Measurements from ENCODE around the gene ACTR1B.
"Not testable (repeated sequence)": the region's sequence is repeated elsewhere in the genome, so short reads cannot be mapped to it uniquely, and the experiment has no call there.

ACTR1B gene

DNA sequence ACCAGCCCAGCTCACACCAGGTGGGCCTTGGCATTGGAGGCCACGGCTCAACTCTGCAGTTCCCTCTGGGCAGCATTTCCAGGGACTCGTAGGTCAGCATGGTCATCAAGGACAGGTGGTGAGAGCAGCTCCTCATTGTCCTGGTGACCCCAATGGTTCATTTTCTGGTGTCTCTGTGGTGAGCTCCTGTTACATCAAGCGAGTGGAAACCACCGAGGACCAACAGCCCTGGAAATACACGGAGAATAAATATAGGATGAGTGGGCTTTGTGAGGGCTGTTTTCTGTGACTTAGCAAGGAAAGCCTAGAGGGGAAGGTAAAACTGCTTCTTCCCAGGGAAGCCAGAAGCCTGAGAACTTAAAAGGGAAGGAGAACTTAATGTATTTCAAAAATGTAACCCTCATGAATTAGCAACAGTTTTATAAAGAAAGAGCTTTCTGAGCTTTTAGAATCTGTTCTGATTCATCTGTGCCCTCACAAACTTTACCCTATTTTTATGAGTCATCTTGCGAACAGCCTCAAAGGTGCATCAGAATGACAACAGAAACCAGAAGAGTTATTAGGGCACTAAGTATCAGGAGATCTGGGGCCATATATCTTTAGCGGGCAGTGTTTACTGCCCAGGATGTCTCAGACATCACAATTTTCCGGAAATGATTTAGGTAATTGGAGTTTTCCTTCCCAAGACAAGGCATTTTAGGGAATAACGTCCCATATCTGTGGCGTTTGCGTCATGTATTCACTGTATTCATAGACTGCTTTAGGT, 24.4 kb upstream of the ACTR1B start:
- no peak for DNase-seq (ENCODE audit: low read depth, low spot score)

DNA sequence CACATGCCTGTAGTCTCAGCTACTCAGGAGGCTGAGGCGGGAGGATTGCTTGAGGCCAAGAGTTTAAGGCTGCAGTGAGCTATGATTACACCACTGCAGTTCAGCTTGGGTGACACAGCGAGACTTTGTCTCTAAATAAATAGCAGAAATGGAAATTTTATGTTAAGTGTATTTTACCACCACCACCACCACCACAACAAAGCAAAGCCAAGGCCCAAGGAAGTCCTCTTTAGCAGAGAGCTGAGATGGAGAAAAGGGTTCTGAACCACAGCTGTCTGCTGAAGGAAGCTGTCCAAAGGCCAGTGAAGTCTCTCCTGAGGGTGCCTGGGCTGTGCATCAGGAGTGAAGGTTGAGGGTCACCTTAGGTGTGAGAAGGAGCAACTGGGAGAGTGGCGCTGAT, 23.4 kb upstream of the ACTR1B start:
- DNase-seq (ENCODE audit: low read depth, low spot score) = not testable (repeated sequence)

DNA sequence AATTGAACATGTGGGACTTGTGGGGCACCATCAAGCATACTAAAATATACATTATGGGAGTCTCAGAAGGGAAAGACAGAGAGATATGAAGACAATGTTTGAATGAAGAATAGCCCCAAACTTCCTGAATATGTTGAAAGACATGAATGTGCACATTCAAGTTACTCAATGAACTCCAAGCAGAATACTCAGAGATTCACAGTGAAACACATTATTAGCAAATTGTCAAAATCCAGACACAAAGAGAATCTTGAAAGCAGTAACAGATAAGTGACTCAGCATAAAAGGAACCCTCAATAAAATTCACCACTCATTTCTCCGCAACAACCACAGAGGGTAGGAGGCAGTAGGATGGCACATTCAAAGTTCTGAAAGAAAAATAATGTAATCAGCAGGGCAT, 14.5 kb upstream of the ACTR1B start:
- no peak for DNase-seq (ENCODE audit: low read depth, low spot score)

DNA sequence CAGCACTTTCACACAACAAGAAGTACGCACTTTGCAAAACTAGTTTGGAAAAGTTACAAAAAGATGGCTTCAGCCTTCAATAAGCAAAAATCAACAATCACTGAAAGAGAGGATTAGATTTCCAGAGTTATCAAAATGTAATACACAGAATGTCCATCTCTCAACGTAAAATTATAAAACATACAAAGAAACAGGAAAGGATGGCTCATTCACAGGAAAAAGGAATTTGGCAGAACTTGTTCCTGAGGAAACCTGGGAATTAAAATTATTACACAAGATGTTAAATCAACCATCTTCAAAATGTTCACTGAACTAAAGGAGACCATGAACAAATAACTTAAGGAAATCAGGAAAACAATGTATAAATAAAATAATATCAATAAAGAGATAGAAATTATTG, 13.6 kb upstream of the ACTR1B start:
- DNase-seq (ENCODE audit: low read depth, low spot score) = no peak

DNA sequence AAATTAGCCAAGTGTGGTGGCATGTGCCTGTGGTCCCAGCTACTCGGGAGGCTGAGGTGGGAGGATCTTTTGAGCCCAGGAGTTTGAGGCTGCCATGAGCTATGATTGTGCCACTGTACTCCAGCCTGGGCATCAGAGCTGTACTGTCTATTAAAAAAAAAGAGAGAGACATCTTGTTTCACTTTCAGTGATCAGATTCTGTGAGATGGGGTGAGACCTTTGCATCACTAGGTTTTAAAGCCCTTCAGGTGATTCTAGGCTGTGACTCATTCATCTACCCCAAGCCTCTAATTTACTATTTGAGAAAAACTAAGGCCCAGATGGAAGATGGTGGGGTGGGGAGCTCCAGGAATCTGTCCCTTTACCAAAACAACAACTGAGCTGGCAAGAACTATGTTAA, 12.8 kb upstream of the ACTR1B start:
- no peak for DNase-seq (ENCODE audit: low read depth, low spot score)

DNA sequence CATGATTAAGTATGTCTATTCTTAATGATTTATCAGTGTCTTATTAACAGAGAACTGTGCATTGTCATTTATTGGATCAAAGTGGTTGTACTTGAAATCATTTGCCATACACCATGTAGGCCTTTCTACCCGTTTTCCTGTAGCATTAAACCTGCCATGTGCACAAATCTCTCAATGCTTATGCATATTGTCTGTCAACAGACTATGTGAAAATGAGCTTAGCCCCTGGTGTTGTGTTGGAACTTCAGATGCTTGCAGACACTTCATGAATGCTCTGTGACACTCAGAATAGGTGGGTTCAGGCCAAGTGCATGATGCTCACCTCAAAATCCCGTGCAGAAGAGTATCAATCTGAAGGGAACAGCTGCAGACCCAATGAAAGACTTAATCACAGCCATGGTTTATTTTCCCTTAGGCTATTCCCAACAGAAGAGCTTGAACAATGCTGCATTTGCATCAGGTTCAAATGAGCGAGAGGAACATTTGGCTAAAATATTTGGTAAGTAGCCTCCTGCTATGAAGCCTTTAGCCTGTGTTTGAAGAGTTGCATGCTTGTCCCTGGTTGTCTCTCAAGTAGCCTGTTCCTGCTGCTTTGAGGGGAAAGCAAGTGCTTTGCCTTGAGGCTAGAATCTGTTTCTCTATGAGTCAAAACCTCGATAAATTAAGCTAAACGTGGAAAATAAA, 11.7 kb upstream of the ACTR1B start:
- DNase-seq (ENCODE audit: low read depth, low spot score) = peak; percentile 51

DNA sequence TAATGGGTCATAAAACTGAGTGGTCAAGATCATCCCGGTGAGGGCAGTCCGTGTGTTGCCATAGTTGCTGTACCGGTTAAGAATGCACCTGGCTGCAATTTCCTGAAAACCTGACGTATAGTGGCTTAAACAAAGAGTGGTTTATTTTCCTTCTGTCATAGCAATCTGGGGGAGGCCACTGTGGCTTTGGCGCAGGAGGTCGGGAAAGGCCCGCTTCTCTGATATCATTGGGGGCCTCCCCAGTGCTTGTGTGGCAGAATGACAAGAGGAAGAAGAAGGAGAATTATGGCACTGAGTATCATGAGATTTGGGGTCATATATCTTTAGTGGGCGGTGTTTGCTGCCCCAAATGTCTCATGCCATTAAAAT, 10.1 kb upstream of the ACTR1B start:
- DNase-seq (ENCODE audit: low read depth, low spot score) = no peak

DNA sequence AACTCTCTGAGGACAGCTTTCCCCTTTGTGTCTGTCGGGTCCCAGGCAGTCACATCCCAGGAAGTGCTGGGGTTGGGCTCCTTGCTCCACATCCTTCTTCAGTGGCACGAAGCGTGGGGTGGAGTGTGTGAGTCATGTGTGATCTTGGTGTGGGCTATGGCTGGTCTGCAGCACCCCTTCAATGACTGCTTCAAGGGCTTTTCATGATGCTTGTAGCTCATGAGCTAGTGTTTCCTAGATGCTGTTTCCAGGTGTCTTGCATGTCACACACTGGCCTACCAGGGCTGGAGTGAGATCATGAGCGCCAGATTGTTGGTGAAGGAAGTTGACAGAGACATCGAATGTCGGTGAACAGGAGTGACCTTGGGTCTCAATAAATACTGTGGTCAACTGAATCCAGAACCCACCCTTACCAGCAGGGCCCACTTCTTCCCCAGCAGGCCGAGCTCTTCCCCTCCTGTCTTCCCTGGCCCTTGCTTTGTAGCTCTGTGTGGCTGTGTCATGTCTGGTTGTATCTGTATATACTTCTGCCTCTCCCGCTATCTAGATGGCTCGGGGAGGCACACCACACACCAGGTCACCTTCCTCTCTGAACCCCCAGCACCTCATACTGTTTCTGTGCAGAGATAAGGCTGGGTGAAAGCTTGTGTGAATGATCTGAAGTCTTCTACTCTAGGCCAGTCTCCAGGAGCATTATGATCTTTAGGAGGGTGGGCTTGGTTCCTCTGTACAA, 9.5 kb upstream of the ACTR1B start:
- no peak for DNase-seq (ENCODE audit: low read depth, low spot score)

DNA sequence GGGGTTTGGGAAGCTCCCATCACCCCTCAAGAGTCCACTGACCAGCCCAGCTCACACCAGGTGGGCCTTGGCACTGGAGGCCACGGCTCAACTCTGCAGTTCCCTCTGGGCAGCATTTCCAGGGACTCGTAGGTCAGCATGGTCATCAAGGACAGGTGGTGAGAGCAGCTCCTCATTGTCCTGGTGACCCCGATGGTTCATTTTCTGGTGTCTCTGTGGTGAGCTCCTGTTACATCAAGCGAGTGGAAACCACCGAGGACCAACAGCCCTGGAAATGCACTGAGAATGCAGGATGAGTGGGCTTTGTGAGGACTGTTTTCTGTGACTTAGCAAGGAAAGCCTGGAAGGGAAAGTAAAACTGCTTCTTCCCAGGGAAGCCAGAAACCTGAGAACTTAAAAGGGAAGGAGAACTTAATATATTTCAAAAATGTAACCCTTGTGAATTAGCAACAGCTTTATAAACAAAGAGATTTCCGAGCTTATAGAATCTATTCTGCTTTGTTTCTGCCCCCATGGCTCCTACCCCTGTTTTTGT, 8.8 kb upstream of the ACTR1B start:
- DNase-seq (ENCODE audit: low read depth, low spot score) = not testable (repeated sequence)

DNA sequence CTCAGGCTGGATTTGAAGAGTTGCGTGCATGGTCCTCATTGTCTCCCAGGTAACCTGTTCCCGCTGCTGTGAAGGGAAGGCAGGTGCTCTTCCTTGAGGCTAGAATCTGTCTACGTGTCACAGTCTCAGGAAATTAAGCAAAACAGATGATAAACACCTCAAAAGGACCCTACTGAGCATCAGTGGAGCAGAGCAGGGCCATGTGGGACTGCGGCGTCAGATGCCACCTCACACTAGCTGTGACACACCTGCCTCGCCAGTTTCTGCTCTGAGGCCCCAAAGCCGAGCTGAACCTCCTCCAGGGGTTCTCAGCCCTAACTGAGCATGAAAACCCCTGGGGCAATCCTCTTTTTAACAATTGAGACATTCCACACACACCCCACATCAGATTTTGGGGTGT, 7.7 kb upstream of the ACTR1B start:
- no peak for DNase-seq (ENCODE audit: low read depth, low spot score)

DNA sequence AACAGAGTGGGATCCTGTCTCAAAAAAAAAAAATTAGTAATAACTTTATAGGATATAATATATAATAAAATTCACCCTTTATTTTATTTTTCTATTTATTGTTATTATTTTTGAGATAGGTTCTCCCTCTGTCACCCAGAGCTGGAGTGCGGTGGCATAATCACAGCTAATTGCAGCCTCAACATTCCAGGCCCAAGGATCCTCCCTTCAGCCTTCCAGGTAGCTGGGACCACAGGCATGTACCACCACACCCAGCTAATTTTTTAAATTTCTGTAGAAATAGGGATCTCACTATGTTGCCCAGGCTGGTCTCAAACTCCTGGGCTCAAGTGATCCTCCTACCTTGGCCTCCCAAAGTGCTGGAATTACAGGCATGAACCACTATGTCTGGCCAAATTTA, 6.6 kb upstream of the ACTR1B start:
- no peak for DNase-seq (ENCODE audit: low read depth, low spot score)

DNA sequence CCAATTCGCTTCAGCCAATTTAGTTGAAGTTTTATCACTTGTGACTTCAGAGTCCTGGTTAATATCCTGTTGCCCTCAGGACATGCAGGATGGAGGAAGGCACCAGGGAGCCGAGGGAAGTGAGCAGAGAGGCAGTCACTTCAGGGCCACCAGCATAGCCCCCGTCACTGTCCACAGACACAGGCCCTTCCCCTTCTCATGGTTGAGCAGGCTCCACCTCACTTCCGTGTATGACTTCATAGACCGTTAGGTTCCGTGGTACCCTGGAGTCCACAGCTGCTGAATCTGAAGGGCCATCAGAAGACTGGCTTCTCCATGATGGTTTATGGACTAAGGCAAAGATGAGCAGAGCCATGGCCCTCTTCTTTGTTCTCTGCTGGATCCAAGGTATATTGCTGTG, 5.6 kb upstream of the ACTR1B start, which contains the start of gene C2orf92:
TSS of gene C2orf92 (plus strand) at position 266 of the 400 bp plus-strand sequence. CDS start at position 342, 76 bp downstream.
- no peak for DNase-seq (ENCODE audit: low read depth, low spot score)

DNA sequence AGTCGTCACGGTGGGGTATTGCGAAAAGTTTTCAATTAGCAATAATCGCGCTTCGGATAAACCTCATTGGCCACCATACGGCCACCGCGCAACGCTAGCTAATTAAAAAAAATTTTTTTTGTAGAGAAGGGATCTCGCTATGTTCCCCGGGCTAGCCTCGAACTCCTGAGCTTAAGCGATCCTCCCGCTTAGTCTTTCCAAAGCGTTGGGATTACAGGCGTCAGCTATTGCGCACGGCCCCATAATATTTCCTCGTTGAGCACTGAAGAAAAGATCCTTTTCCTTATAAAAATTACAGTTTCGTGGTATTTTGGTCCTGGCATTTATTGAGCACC, 759 bp upstream of the ACTR1B start:
- peak; percentile 37 for DNase-seq (ENCODE audit: low read depth, low spot score)

DNA sequence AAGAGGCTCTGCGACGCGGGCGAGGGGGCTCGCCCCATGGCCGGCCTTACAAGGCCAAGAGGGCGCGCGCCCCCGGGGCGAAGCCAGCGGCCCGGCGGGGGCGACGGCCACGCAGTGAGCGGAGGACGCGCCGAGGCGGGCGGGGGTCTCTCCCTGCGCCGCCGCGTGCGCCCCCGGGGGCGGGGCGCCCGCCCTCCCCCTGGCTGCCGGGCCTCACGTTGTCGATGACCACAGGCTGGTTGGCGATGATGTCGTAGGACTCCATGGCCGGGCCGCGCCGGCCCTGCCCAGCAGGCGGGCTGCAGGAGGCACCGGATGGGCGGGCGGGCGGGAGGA, 250 bp downstream of the ACTR1B start:
- DNase-seq (ENCODE audit: low read depth, low spot score) = no peak

DNA sequence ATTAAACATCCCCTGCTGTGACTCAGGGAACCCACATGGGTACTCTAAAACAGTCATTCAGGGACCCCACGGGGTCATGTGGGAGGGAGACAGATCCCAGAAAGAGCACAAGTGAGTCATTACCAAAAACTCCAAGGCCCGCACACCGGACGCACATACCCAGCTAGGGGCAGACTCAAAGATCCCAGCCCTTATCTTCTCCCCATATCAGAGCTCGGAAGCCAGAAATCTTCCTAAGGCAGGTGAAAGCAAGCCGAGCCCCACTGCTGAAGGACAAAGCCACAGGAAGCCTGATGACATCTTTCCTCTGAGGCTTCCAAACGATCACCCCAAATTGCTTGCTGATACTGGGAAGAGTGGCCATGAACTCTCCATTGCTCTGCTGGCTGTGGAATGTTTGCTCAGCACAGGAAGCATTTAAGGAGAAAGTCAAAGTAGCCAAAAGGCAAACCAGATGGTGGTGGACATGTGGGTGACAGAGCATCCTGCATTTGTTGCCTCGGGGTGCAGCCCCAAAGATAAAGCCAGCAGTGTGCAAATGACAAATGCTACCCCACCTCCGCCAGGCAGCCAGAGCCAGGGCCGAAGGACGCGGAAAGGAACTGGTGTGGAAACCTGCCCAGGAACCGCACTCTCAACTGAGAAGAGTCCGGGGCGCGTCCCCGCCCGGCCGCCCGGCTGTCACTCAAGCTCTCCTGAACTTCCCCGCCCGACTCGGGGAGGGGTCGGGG, 784 bp downstream of the ACTR1B start:
- DNase-seq (ENCODE audit: low read depth, low spot score) = peak; percentile 87

DNA sequence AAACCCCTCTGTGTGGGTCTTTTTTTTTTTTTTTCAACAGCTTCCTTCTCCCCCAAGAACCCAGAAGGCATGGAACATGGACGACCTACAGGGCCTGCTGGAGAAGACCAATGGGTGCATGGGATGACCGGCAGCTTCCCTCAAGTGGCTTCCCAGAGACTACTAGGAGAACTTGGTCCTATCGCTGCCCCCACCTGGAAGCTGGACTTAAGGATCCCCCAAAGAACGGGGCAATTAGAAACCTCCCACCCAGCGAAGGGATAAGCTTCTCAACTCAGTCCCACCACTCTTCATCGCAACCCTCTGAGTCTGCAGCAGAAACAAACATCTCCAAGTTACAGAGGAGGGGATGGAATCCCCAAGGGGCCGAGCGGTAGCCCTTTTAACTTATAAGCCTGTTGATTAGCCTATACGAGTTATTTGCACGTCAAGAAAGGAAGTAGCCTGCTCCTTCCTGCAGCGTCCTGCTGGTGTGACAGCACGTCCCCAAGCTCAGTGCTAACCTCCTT, 1.4 kb downstream of the ACTR1B start:
- no peak for DNase-seq (ENCODE audit: low read depth, low spot score)

DNA sequence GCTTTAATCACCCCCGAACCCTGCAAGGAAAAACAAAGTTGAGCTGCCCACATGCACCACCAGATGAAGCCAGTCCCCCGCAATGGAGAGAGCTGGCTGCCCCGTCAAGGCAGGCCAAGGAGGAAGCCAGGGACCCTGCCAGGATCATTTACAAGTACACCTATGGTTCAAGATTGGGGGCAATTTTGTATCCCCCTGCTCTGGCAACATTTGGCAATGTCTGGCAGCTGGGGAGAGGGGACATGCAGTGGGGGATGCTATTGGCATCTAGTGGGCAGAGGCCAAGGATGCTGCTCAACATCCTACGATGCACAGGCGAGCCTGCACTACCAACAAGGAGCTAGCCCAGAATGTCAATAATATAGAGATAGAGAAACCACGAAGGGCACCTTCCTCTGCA, 1.9 kb downstream of the ACTR1B start:
- no peak for DNase-seq (ENCODE audit: low read depth, low spot score)

DNA sequence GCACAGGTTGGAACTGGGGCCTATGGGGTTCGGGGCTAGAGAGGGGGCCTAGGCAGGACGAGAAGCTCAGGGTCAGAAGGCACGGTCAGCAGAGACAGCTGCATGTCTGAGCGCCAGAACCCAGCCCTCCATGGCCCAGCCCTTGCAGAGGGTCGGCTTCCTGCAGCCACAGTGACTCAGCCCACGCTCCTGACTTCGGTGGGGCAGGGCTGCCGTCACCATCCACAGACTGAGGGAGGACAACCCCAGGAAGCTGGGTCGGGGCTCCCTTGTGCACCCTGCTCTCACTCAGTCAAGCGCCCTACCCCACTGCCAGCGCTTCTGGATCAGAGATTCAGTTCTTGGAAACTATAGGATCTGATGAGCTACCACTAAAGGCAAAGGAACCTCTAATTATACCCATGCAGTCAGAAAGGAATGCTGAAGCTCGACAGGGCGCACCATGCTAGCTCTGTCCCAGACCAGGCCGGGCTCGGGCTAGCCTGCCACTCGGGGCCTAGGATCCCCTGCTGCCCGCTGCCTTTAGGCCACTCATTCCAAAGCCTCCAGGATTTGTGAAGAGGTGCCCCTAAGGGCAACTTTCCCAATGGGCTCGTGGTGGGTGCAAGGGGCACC, 3.0 kb downstream of the ACTR1B start:
- DNase-seq (ENCODE audit: low read depth, low spot score) = no peak

DNA sequence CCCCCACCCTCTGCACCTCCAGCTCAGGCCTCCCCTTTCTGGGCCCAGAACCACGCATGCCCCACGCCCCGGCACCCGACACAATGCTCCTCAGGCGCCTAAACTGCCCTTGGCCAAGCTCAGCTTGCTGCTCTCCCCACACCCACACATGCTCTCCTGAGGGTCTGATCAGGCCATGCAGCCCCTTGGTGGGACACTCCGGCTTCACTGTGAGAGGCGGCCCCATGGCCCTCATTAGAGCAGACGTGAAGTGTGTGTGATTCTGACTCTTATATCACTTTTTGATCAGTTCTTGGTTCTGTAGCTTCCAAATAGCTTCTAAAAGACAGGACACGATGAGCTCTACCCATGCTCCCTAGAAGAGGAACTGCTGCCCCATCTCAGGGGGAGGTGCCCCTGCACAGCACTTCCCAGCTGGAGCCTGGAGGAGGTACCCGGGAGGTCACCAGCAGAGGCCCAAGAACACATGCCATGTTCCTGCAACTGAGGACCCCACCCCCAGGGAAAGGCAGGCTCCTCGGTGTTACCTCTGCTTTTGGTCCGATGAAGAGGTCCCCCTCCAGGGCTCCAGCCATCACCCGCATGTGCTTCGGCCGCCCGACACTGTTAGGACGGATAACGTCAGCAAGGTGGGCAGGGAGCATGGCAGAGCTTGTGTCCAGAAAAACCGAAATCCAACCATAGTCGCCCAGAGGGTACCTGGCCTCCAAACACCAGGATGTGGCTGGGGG, 3.6 kb downstream of the ACTR1B start:
- DNase-seq (ENCODE audit: low read depth, low spot score) = no peak

DNA sequence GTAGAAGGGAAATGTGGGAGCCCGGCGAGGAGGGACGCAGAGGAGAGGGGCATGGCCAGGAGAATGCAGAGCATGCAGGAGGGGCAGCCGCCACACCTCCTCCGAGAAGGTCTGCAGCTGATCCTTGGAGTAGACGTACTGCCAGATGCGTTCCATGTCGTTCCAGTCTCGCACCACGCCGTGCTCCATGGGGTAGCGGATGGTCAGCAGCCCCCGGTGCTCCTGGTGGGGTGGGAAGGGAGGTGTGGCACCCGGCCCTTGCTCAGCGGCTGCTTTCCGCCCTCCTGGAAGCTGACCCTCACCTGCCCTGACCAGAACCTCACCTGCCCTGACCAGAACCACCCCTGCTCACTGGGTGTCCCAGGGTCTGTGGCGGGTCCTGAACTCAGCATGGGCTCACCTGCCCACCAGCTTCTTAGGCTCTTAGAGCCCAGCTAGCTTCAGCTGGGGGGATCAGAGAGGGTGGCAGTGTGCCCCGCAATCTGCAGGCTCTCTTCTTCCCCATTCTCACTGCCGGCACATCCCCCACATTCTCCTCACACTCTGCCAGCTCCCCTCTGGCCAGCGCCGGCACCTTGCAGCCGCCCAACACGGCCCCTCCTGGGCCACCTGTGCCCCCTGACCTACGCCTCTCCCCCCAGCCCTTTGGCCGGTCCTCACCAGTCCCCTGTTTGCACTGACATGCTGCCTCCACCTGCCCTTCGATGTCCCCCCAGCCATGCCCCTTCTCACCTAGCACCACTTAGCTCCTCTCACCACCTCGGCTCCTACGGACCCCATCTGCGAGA, 4.4 kb downstream of the ACTR1B start:
- DNase-seq (ENCODE audit: low read depth, low spot score) = no peak
